ENCODE results near the gene NR6A1. TPM values are rescaled to one million over a fixed set of nuclear protein-coding genes. Genes with fewer than 3 reads are reported as not detected.
A peak's percentile ranks its signal among the peaks of the same experiment; 100 is the strongest.
"Not testable (repeated sequence)": the region's sequence is repeated elsewhere in the genome, so short reads cannot be mapped to it uniquely, and the experiment has no call there.

The NR6A1 gene
- total RNA-seq, 2 experiments from 2014 or later = 0.74 to 1.1 TPM

GRCh38 chr9:124739360-124739759 is 31.8 kb downstream of the NR6A1 start:
- TF ChIP-seq CTCF (IDR thresholded peaks at IDR 0.05) = no peak
- no peak for ATAC-seq
- H3K4me1 Mint-ChIP-seq (ENCODE audit: low read depth) = peaks cover 20% of the 10 kb centered on the region
- H3K27me3 Mint-ChIP-seq = peaks cover 5% of the 10 kb centered on the region
- H3K27ac Mint-ChIP-seq = no peak overlapping the region
- H3K4me3 Mint-ChIP-seq = no peak overlapping the region
- intact Hi-C loops (cut with micrococcal nuclease) = no loop called here
- ChIA-PET CTCF (interaction anchor here (0.7 kb wide), 1 partner anchor 27 kb away, joined by 3 read pairs; no protein-coding TSS in a partner anchor), POLR2A (no interaction called here)
- no peaks in the 10 kb centered on the region for H3K36me3 Mint-ChIP-seq (ENCODE audit: low read depth)
- no peaks in the 10 kb centered on the region for H3K9me3 Mint-ChIP-seq
- no peak for DNase-seq

GRCh38 chr9:124738075-124738474 is 33.0 kb downstream of the NR6A1 start:
- H3K36me3 Mint-ChIP-seq (ENCODE audit: low read depth); ATAC-seq; intact Hi-C loops (cut with micrococcal nuclease); POLR2A ChIA-PET; H3K4me3 Mint-ChIP-seq; DNase-seq; H3K27me3 Mint-ChIP-seq; H3K9me3 Mint-ChIP-seq; H3K27ac Mint-ChIP-seq: not testable (repeated sequence)
- CTCF ChIA-PET = interaction anchor here (1.4 kb wide), 1 partner anchor 121 kb away, joined by 3 read pairs; no protein-coding TSS in a partner anchor
- H3K4me1 Mint-ChIP-seq (ENCODE audit: low read depth) = peaks cover 16% of the 10 kb centered on the region

DNA sequence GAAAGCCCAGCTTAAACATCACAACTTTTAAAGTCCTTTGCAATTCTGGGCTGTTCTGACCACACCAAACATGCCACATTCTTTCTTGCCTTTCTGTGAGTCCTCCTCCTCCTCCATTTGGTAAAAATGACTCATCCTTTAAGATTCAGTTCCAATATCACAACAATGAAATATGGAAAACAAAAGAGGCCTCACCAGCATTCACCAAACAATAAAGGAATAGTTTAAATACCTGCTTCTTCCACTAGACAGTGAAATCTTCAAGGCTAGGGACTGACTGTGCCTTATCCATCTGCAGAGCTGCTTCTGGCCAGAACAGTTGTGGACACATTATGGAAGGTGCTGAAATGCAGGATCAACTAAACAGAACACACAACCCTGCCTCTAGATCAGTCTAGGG is 36.0 kb downstream of the NR6A1 start:
- TF ChIP-seq CTCF (IDR thresholded peaks at IDR 0.05) = no peak
- peaks cover 10% of the 10 kb centered on the region for H3K27me3 Mint-ChIP-seq
- ChIA-PET CTCF (interaction anchor here (1.7 kb wide), 1 partner anchor 8 kb away, joined by 5 read pairs; no protein-coding TSS in a partner anchor), POLR2A (interaction anchor here (1.4 kb wide), 1 partner anchor 9 kb away, joined by 3 read pairs; no protein-coding TSS in a partner anchor)
- DNase-seq (peak; percentile 16), ATAC-seq (peak; percentile 64)
- H3K27ac Mint-ChIP-seq = peak overlapping the region; percentile 18
- no peaks in the 10 kb centered on the region for H3K36me3 Mint-ChIP-seq (ENCODE audit: low read depth)
- H3K4me3 Mint-ChIP-seq = no peak overlapping the region
- intact Hi-C loops (cut with micrococcal nuclease) = no loop called here
- H3K4me1 Mint-ChIP-seq (ENCODE audit: low read depth) = peaks cover 13% of the 10 kb centered on the region
- no peaks in the 10 kb centered on the region for H3K9me3 Mint-ChIP-seq

- H3K4me3 Mint-ChIP-seq; H3K27ac Mint-ChIP-seq; H3K9me3 Mint-ChIP-seq; intact Hi-C loops (cut with micrococcal nuclease); ATAC-seq; H3K27me3 Mint-ChIP-seq; H3K36me3 Mint-ChIP-seq (ENCODE audit: low read depth): not testable (repeated sequence)
- CTCF ChIA-PET = interaction anchor here (1.7 kb wide), 1 partner anchor 8 kb away, joined by 5 read pairs; no protein-coding TSS in a partner anchor
- peaks cover 13% of the 10 kb centered on the region for H3K4me1 Mint-ChIP-seq (ENCODE audit: low read depth)
- peak; percentile 2 for DNase-seq
- POLR2A ChIA-PET = interaction anchor here (1.4 kb wide), 1 partner anchor 9 kb away, joined by 3 read pairs; no protein-coding TSS in a partner anchor
Measured at GRCh38 chr9:124734741-124735083, 36.4 kb downstream of the NR6A1 start.

DNA sequence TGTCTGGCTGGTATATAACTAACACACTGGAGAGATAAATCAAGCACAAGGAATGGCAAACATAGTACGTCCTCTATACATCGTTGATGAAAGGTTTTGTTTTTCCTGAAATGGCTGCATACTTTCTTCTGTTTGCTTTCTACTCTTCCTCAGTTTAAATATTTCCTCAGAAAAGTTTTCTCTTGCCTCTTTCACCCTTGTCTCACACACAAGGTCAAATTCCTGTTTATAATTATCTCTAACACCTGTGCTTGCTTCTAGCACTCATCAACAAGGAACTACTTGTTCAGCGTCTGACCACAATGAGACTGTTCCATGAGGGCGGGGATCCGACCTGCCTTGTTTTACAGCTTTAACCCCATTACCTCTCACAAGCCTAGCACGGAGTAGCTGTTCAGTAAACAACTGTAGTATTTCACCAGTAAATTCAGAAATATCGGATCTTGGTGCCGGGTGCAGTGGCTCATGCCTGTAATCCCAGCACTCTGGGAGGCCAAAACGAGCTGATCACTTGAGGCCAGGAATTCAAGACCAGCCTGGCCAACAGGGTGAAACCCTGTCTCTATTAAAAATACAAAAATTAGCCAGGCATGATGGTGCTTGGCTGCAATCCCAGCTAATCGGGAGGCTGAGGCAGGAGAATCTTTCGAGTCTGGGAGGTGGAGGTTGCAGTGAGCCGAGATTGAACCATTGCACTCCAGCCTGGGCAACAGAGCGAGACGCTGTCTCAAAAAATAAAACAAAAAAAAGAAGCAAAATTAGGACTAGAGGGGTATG is 37.0 kb downstream of the NR6A1 start:
- no peak overlapping the region for H3K27ac Mint-ChIP-seq
- no peak for ATAC-seq

More for the DNA sequence above, 37.0 kb downstream of the NR6A1 start:
- Mint-ChIP-seq H3K27me3 (peaks cover 10% of the 10 kb centered on the region), H3K36me3 (ENCODE audit: low read depth) (no peaks in the 10 kb centered on the region), H3K4me3 (no peak overlapping the region), H3K9me3 (no peaks in the 10 kb centered on the region), H3K4me1 (ENCODE audit: low read depth) (peaks cover 13% of the 10 kb centered on the region)
- CTCF ChIA-PET = interaction anchor here (1.0 to 1.7 kb wide), 4 partner anchors 9 to 118 kb away, joined by 3 to 5 read pairs (median 4); no protein-coding TSS in a partner anchor
- POLR2A ChIA-PET = interaction anchor here (1.4 kb wide), 1 partner anchor 8 kb away, joined by 3 read pairs; no protein-coding TSS in a partner anchor
- TF ChIP-seq CTCF (IDR thresholded peaks at IDR 0.05) = no peak
- no peak for DNase-seq
- intact Hi-C loops (cut with micrococcal nuclease) = no loop called here
